ENCODE data around the gene TIMM22. TPM values are rescaled to one million over a fixed set of nuclear protein-coding genes. Genes with fewer than 3 reads are reported as not detected.
"Not testable (repeated sequence)": the region's sequence is repeated elsewhere in the genome, so short reads cannot be mapped to it uniquely, and the experiment has no call there.

TIMM22 gene
- polyA plus RNA-seq, 3 donors: 14.9 TPM

DNA sequence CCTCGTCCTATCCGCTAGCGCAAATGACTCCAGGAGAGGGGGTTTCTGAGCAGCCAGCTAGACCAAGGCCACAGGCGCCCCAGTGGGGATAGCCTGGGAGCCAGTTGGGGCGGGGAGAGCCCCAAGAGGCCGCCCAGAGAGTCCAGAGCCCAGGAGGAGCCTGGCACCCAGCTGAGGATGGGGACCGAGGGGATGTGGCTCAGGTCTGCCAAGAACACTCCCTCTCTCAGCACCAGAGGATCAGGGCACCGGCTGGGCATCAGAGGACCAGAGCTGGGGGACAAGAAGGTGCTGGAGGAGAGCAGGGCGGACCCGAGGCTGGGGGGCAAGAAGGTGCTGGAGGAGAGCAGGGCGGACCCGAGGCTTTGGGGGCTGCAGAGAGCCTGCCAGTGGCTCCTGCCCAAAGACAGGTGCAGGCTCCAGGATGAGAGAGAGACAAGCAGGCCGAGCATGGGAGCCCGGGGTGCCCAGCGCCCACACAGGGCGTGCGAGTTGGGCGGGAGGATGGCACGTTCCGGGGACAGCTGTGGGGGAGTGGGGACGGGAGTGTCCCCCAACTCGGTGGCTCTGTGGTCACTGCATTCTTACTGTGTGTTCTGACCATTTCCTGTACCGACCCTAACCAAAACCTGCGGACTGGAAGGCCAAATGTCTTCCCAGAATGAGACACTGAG is 39.4 kb downstream of the TIMM22 start:
- DNase-seq (ENCODE audit: low read depth in 3 of 3, low spot score in 2 of 3): no peak

DNA sequence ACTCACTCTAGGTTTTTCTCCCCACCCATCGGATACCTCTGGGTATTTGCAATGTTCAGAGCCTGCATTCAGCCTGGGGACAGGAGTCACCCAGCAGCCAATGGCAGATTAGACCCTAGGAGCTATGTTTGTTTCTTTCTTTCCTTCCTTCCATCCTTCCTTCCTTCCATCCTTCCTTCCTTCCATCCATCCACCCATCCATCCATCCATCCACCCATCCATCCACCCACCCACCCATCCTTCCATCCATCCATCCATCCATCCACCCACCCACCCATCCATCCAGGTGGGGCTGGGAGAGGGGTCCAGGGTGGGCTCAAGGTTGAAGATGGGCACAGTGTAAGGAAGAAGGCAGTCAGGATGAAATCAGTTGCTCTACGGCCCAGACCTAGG is 39.9 kb downstream of the TIMM22 start:
- DNase-seq (ENCODE audit: low read depth in 3 of 3, low spot score in 2 of 3): no peak

DNA sequence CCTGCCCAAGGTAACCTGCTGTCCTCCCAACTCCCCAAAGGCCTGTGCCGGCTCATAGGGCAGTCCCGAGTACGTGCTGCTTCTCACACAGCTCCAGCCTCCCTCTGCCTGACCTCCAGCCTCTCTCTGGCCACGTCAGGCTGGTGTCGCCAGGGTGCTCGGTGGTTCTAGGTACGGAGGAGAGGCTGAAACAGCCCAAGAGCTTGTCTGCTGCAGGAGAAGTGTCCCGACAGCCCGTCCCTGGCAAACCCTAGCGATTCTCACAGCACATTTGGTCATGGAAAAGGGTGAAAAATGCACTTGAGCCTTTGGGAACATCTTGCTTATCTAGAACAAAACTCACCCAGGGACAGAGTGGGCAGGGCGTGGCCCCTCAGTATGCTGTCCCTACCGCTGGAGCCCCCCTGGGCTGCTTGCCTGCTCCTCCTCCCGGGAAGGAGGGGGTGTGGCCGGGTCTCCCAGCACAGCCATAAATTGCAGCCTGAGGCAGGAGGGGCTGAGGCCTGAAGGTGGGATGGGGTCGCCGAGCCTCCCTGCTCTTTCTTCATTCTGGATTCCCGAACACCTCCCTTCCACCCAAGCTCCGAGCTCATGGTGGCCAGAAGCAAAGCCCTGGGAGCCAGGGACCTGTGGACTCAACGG is 40.4 kb downstream of the TIMM22 start:
- DNase-seq (ENCODE audit: low read depth in 3 of 3, low spot score in 2 of 3): no peak

DNA sequence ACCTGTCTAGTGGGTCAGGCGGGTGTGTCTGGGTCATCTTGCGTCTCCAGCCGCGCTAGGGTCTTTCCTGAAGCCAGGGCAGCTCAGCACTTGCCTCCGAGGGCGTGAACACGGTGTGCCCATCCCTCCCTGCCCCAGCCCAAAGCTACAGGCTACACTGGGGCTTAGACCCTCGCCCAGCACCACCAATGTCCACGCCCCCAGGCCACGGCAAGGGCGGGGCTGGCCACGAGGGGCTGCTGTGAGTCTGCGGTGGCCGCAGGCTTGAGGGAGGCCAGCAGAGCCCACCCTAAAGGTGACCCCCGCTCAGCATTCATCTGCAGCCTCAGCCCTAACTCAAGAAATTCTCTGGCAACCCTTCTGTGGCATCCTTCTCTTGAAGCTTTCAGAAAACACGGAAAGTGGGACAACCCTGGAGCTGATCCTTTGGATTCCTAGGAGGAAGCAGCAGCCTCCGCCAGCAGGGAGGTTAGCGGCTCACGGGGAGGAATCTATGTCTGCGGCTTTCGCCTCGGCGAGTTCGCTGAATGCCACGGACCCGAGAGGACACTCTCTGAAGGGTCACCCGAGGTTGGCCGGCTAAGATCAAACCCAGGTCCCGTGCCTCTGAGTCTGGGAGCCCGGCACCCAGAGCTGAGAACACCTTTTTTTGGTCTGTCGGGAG is 41.7 kb downstream of the TIMM22 start:
- DNase-seq (ENCODE audit: low read depth in 3 of 3, low spot score in 2 of 3): no peak

DNA sequence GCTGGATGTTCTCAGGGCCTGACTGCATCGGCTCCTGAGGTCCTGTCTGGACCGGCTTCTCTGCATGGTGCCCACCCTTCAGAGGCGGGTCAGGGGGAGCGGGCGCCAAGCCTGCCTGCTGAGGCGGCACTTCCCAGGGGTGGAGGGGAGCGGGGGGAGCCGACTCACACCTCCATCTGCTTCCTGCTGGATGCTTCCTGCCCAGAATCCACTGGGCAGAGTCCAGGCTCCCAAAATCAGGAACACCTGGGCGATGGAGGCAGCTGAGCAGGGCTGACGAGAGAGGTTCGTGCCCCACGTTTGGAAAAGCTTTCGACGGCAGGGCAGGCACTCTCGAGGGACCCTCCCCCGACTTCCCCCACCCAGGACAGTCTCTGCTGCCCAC is 42.2 kb downstream of the TIMM22 start:
- DNase-seq (ENCODE audit: low read depth in 3 of 3, low spot score in 2 of 3): no peak

DNA sequence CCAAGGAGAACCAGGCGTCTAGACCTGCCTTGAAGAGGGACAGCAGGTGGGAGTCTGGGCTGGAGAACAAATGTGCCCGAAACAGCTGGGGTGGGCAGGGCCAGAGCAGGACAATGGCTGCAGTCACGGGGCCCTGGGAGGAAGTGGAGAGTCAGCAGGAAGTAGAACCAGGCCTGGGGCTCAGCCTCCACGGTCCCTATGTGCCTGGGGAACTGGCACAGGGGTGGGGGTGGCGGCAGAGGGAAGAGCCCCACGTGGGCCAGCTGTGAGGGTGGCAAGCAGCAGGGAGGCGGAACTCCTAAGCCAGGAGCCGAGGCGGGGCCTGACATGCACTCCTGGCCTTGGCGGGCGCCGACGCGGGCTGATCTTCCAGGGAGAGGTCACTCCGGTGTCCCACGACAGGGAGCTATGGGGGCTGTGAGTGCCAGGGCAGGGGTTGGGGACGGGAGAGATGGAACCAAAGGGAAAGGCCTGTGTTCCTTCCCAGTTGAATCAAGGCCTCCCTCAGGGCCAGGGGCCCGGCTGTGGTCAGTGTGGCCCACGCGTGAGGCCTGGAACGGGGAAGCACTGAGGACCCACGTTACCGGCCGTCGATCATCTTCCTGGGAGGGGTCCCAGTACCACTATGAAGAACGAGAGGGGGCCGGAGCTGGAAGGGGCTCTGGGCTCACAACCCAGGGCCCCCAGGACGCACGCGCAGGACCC is 42.7 kb downstream of the TIMM22 start:
- no peak for DNase-seq (ENCODE audit: low read depth in 3 of 3, low spot score in 2 of 3)

DNA sequence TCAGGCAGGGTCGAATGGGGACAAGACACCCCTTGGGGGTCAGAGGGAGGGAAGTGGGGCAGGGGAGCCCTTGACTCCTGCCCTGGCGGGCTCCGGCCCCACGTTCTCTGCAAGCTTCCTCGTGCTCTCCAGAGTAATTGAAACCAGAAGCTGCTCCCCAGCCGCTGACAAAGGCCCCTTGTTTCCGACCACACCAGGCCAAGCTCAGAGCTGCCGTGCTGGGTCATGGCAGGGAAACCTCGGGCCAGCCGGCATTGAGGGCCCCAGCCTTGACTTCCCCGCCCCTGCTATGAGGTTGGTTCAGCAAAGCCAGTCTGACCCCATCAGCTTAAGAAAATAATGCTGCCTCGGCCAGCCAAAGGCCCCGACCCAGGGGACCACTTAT is 43.3 kb downstream of the TIMM22 start:
- no peak for DNase-seq (ENCODE audit: low read depth in 3 of 3, low spot score in 2 of 3)

DNA sequence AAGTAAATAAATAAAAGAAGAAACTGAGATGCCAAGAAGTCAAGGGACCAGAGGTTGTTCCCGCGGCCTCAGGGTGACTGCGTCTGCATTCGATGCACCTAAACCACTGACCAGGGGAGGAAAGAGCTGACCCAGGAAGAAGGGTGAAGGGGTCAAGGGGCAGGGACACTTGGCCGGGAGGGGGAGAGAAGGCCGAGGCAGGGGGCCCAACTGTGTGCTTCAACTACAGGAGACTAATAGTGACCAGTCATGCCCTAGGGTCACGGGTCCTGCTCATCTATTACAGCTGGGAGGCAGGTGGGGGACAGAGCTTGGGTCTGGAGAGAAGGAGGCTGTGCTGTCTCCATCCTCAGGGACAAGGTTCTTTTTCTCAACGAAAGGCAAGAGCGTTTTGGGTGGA is 44.8 kb downstream of the TIMM22 start:
- DNase-seq (ENCODE audit: low read depth in 3 of 3, low spot score in 2 of 3): no peak

DNA sequence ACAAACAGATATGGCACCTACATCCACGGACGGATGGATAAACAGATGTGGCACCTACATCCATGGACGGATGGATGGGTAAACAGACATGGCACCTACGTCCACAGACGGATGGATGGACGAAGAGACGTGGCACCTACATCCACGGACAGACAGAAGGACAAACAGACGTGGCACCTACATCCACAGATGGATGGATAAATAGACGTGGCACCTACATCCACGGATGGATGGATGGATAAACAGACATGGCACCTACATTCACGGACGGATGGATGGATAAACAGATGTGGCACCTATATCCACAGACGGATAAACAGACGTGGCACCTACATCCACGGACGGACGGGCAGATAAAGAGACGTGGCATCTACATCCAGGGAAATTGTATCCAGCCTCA is 45.6 kb downstream of the TIMM22 start:
- DNase-seq (ENCODE audit: low read depth in 3 of 3, low spot score in 2 of 3): no peak

DNA sequence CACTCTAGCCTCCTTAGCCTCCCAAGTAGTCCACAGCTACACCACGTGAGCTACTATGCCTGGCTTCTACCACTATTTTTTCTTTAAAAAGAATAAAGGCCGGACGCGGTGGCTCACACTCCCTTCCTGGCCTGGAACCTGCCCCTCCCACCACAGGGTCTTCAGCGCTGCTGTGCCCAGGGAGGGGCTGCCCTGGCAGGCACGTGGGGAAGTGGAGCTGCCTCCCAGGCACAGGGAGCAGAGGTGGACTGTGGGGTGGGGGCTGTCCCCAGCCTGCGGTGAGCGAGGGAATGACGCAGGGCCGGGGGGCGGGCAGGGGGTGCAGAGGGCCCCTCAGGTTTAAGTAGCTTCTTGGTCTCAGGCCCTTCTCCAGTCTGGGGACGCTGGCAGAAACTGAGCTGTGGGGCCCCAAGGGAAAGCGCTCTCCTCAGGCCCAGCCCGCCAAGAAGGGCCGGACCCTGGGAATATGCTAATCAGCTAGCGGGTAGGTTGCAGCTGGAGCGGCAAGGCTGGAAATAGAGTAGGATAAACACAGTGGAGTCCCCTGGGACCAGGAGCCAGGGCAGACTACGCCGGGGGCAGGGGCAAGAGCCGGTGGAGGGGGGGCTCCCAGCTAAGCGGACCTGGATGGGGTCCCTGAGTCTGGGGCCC is 46.8 kb downstream of the TIMM22 start:
- no peak for DNase-seq (ENCODE audit: low read depth in 3 of 3, low spot score in 2 of 3)

DNA sequence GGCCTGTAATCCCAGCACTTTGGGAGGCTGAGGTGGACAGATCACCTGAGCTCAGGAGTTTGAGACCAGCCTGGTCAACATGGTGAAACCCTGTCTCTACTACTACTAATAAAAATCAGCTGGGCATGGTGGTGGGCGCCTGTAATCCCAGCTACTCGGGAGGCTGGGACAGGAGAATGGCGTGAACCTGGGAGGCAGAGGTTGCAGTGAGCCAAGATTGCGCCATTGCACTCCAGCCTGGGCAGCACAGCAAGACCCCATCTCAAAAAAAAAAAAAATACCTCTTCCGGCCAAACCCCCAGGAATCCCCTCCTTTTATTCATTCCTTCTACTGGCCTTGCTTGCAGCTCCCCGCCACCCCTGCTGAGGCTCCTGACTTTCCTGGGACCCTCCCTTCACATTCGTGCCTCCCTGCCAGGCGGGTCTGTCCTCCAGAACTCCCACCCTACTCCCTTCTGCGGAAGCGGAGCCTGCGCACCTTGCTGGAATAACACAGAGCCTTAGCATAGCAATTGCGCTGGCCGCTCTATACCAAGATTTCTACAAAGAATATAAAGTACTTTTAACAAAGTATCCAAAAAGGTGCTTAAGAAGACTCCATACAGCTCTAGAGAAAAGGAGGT is 47.6 kb downstream of the TIMM22 start:
- DNase-seq (ENCODE audit: low read depth in 3 of 3, low spot score in 2 of 3): not testable (repeated sequence)

DNA sequence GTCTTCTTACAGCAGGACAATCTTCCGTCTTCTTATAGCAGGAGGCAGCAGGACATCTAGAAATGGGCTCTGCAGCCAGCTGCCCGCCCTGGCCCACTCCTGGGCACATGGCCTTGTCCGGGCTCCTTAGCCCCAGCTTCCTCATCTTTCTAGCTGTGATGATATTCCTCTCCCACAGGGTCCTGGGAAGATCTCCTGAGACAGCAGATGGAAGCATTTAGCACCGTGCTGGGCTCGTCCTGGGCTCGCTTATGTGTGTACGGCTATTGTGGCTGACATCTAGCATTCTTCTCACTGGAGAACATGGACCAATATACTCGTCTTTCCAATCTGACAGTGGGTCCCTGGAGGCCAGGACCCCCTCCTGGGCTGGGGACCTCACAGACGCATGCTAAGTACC is 48.5 kb downstream of the TIMM22 start:
- no peak for DNase-seq (ENCODE audit: low read depth in 3 of 3, low spot score in 2 of 3)

DNA sequence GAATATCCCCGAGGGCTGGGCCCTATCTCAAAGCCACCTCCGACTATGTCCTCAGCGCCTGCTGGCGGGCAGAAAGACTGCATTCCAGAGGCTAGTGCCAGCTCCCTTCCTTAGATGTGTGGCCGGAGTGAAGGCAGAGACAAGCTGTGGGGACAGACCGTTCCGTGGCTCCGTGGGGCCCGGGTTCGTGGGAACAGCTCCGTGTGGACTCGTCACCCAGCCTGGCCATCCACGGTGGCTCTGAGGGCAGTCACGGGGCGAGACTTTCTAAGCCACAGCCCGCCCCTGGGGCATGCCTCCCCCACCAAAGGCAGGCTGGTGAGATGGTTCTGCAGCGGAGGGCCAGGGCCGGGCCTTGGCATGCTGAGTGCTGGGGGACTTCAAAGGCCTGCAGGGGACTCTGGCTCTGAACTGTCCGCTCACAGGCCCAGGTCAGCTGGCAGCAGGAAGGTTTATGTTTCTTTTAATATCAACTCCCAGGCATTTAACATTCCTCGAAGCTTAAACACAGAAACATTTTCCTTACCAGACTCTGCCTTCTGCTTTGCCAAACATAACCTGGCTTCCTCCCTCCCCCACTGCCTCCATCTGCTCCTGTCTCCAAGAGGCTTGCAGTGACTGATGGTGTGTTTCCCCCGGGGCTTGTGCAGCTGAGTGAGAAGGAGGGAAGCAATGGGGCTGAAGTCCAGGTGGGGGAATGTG is 50.4 kb downstream of the TIMM22 start:
- DNase-seq (ENCODE audit: low read depth in 3 of 3, low spot score in 2 of 3): no peak

DNA sequence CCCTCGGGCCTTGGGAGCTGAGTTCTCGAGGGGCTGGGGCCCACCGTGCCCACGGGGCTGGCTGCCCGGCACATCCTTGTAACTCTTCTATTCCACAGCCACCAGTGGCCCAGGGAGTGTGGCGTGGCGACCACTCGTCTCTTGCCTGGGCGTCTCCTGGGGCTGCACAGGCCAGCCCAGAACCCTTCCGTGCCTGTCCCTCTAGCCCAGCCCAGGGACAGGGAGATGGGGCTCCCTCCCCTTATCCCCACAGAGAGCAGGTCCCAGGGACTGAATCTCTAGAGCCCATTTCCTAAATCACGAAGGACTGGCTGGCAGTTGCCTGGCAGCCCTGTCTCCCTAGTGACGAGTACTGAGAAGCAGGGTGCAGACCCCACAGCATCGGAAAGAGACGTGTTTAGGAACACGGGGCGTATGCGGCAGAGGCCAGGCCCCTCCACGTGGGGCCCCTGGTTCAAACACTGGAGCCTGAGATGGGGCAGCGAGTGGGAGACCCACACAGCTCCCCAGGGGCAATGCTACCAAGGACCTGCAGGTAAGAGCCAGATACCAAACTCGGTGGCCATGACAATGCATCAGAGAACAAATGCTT is 51.0 kb downstream of the TIMM22 start:
- no peak for DNase-seq (ENCODE audit: low read depth in 3 of 3, low spot score in 2 of 3)

DNA sequence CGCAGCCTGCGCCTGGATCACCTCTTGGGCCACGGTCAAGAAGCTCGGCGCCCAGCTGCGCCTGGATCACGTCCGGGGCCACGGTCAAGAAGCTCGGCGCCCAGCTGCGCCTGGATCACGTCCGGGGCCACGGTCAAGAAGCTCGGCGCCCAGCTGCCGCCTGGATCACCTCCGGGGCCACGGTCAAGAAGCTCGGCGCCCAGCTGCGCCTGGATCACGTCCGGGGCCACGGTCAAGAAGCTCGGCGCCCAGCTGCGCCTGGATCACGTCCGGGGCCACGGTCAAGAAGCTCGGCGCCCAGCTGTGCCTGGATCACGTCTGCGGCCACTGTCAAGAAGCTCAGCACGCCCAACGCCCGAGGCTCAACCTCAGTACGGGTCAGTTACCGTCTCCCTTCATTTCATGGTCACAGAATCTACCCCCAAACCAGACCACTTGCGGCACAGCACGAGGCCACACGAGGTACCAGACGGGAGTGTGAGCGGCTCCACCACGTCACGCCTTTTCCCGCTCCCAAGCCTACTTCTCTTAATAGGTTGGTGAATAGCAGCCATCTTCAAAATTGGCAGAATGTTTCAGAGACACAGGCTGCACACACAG is 51.7 kb downstream of the TIMM22 start:
- not testable (repeated sequence) for DNase-seq (ENCODE audit: low read depth in 3 of 3, low spot score in 2 of 3)

DNA sequence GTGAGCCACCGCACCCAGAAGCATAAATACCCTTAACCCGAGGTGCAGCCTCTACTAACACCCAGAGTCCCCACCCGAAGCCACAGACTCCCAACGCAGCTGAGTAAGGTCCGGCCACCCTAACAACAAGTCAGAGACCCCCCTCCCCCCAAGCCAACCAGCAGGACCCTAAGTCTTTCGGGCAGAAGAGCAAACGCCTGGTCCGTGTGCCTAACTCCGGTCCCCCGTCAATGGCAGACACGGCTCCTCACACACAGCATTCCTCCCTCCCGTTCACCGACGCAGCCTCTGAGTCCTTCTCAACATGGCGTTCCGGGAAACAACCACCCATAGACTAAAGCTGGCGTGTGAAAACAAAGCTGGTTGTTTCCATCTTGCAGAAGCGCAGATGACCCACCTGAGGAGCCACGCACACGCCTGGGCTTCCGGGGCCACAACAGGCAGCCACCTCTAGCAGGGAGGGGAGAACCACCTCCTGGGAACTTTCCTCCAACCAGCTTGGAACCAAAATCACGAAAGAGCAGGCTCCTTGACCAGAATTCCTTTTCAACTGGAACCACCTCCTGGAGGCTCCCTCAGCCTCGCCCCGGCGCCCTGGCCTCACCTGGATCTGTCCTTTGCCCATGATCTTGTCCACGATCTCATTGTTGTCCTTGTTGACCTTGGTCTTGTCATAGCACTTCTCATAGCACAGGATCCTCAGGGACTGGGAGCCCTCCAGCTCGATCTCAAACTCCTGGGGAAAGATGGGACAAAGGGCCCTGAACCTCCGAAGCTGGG is 52.7 kb downstream of the TIMM22 start:
- no peak for DNase-seq (ENCODE audit: low read depth in 3 of 3, low spot score in 2 of 3)

DNA sequence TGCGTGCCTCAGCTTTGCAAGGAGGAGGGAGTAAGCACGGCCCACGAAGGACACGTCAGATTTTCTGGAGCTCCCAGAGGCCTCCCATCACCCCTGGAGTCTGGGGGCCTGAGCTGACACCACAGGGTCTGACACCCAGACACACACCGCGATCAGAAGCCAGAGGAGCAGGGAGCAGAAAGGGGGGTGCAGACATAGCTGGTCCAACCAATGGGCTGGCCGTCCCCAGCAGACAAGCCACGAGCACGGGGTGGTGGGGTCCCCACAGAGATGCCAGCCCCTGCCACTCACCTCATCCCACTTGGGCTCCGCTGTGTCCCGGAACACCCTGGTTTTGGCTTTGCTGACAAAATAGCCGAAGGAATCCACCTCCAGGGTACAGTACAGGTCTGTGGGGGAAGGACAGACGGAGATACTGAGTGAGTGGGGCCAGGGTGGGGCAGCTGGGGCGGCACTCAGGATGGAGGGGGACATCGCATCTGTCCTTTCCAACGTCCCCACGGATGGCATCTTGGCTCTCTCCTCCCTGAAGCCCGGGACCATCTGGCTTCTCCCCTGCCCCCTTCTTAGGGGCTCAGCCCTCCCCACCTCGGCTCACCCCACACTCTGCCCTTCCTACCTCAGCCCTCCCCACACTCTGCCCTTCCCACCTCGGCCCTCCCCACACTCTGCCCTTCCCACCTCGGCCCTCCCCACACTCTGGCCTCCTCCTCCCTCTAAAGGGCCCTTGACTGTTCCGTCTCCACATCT is 53.5 kb downstream of the TIMM22 start:
- DNase-seq (ENCODE audit: low read depth in 3 of 3, low spot score in 2 of 3): no peak

All from right renal cortex interstitium (tissue), 3 donors.